ENCODE measurements around the gene TLL2. TPM values are rescaled to one million over a fixed set of nuclear protein-coding genes. Genes with fewer than 3 reads are reported as not detected.

TLL2 gene
- total and polyA plus RNA-seq, 10 donors, result 0.23 to 0.75 (median 0.34) TPM

GRCh38 chr10:96368971-96369370, 144.8 kb downstream of the TLL2 start:
- intact Hi-C loops (cut with DNase I; ENCODE audit: low total_unique reads), result no loop called here
- TF ChIP-seq POLR2AphosphoS5 (IDR thresholded peaks at IDR 0.05) (no peak), CTCF (IDR thresholded peaks at IDR 0.05 in 8 of 11, conservative IDR thresholded peaks at IDR 0.05 in 3 of 11) (no peak), POLR2A (IDR thresholded peaks at IDR 0.05) (no peak)
- Histone ChIP-seq H3K27me3 (replicated peaks in 1 of 7) (no peaks in the 10 kb centered on the region), H3K4me3 (no peak overlapping the region), H3K36me3 (no peaks in the 10 kb centered on the region), H3K4me1 (peaks cover 0 to 6% (median 1%) of the 10 kb centered on the region in 6 donors), H3K9me3 (no peaks in the 10 kb centered on the region), H3K27ac (no peak overlapping the region)
- WGBS, 5 donors, result 87 to 92% (median 89%) methylated on average over 5 of the region's 5 CpGs
- DNase-seq, result no peak

- Histone ChIP-seq H3K4me3 (no peak overlapping the region), H3K27ac (no peak overlapping the region), H3K4me1 (peaks cover 0 to 6% (median 1%) of the 10 kb centered on the region in 6 donors), H3K36me3 (no peaks in the 10 kb centered on the region), H3K27me3 (replicated peaks in 1 of 7) (no peaks in the 10 kb centered on the region), H3K9me3 (peaks cover 0 to 1% (median 0%) of the 10 kb centered on the region in 8 donors)
- no peak for DNase-seq
- WGBS, 5 donors, result 80 to 91% (median 84%) methylated on average over 4 of the region's 4 CpGs
- no peak for TF ChIP-seq POLR2AphosphoS5 (IDR thresholded peaks at IDR 0.05)
- no peak for TF ChIP-seq CTCF (IDR thresholded peaks at IDR 0.05 in 8 of 11, conservative IDR thresholded peaks at IDR 0.05 in 3 of 11)
- TF ChIP-seq POLR2A (IDR thresholded peaks at IDR 0.05), result no peak
- intact Hi-C loops (cut with DNase I; ENCODE audit: low total_unique reads), result no loop called here
Measured at GRCh38 chr10:96367470-96367869, 146.3 kb downstream of the TLL2 start.

- Histone ChIP-seq H3K36me3 (no peaks in the 10 kb centered on the region), H3K9me3 (peaks cover 0 to 6% (median 0%) of the 10 kb centered on the region in 8 donors), H3K27ac (no peak overlapping the region), H3K4me1 (peaks cover 0 to 6% (median 1%) of the 10 kb centered on the region in 6 donors), H3K4me3 (no peak overlapping the region), H3K27me3 (replicated peaks in 1 of 7) (no peaks in the 10 kb centered on the region)
- TF ChIP-seq CTCF (IDR thresholded peaks at IDR 0.05 in 8 of 11, conservative IDR thresholded peaks at IDR 0.05 in 3 of 11) (no peak), POLR2AphosphoS5 (IDR thresholded peaks at IDR 0.05) (no peak), POLR2A (IDR thresholded peaks at IDR 0.05) (no peak)
- 85 to 94% (median 91%) methylated on average over 3 of the region's 3 CpGs for whole genome bisulfite sequencing, 5 donors
- intact Hi-C loops (cut with DNase I; ENCODE audit: low total_unique reads), result no loop called here
- no peak for DNase-seq
Measured at GRCh38 chr10:96366508-96366907, 147.2 kb downstream of the TLL2 start.

GRCh38 chr10:96365571-96365970, 148.2 kb downstream of the TLL2 start:
- DNase-seq, result no peak
- H3K27me3 ChIP-seq (replicated peaks in 1 of 7), result no peaks in the 10 kb centered on the region
- H3K4me1 ChIP-seq, result peaks cover 0 to 4% (median 1%) of the 10 kb centered on the region in 6 donors
- no peaks in the 10 kb centered on the region for H3K36me3 ChIP-seq
- no peak overlapping the region for H3K4me3 ChIP-seq
- no peak overlapping the region for H3K27ac ChIP-seq
- intact Hi-C loops (cut with DNase I; ENCODE audit: low total_unique reads), result no loop called here
- H3K9me3 ChIP-seq, result peaks cover 0 to 6% (median 0%) of the 10 kb centered on the region in 8 donors
- TF ChIP-seq POLR2A (IDR thresholded peaks at IDR 0.05) (no peak), POLR2AphosphoS5 (IDR thresholded peaks at IDR 0.05) (no peak), CTCF (IDR thresholded peaks at IDR 0.05 in 8 of 11, conservative IDR thresholded peaks at IDR 0.05 in 3 of 11) (no peak)
- WGBS, 5 donors, result 76 to 97% (median 88%) methylated on average over 3 of the region's 3 CpGs

Measured in spleen (tissue), 11 donors.